ENCODE data around the gene TUBA3E. TPM values are rescaled to one million over a fixed set of nuclear protein-coding genes. Genes with fewer than 3 reads are reported as not detected.
A peak's percentile ranks its signal among the peaks of the same experiment; 100 is the strongest.
"Not testable (repeated sequence)": the region's sequence is repeated elsewhere in the genome, so short reads cannot be mapped to it uniquely, and the experiment has no call there.

TUBA3E gene
- total and polyA plus RNA-seq, 2 experiments from 2014 or later: not detected

- peak within 1 kb of the TSS; percentile 91 for H3K4me2 ChIP-seq (ENCODE audit: unreplicated experiment)
- H3K36me3 ChIP-seq (ENCODE audit: low read depth): no peaks in the 10 kb centered on the region
- WGBS, 2 experiments (ENCODE audit: low coverage in 1 of 2, low lambda C conversion rate in 2 of 2, missing lambda C conversion rate in 2 of 2): 0 to 1% methylated on average over 29 to 55 of the region's 55 CpGs
- peaks cover 10% of the 10 kb centered on the region for H3K4me1 ChIP-seq (ENCODE audit: insufficient read depth)
- DNase-seq: peak; percentile 98
- peak within 1 kb of the TSS; percentile 88 for H2AFZ ChIP-seq
- H3K79me2 ChIP-seq (ENCODE audit: insufficient read depth): peaks cover 85% of the 10 kb centered on the region
- peak within 1 kb of the TSS; percentile 85 for H3K4me3 ChIP-seq
- in situ Hi-C loops (cut with MboI): loop anchor here (10.0 kb wide), 1 partner anchor 153 kb away; no protein-coding TSS in a partner anchor
- TF ChIP-seq EZH2 (IDR thresholded peaks at IDR 0.05; ENCODE audit: insufficient read depth, poor library complexity, severe bottlenecking) (no peak), EZH2phosphoT487 (IDR thresholded peaks at IDR 0.05; ENCODE audit: insufficient read depth, low read depth) (no peak)
- peak within 1 kb of the TSS; percentile 90 for H3K9ac ChIP-seq
- H3K9me2 ChIP-seq (ENCODE audit: insufficient read depth): no peaks in the 10 kb centered on the region
- no peaks in the 10 kb centered on the region for H3K27me3 ChIP-seq (replicated peaks; ENCODE audit: insufficient read depth)
- peak within 1 kb of the TSS; percentile 70 for H3K27ac ChIP-seq
- no peaks in the 10 kb centered on the region for H3K9me3 ChIP-seq (ENCODE audit: low read depth)
- H3F3A ChIP-seq (ENCODE audit: insufficient read depth): no peaks in the 10 kb centered on the region
- no peaks in the 10 kb centered on the region for H4K20me1 ChIP-seq (ENCODE audit: insufficient read depth)
Observed at GRCh38 chr2:130181325-130181879, 16.8 kb downstream of the TUBA3E start, which contains the start of gene SMPD4. Gene SMPD4, minus strand, starts transcription at chr2:130181602. Its CDS starts 5,010 bp downstream, at chr2:130176592.

DNA sequence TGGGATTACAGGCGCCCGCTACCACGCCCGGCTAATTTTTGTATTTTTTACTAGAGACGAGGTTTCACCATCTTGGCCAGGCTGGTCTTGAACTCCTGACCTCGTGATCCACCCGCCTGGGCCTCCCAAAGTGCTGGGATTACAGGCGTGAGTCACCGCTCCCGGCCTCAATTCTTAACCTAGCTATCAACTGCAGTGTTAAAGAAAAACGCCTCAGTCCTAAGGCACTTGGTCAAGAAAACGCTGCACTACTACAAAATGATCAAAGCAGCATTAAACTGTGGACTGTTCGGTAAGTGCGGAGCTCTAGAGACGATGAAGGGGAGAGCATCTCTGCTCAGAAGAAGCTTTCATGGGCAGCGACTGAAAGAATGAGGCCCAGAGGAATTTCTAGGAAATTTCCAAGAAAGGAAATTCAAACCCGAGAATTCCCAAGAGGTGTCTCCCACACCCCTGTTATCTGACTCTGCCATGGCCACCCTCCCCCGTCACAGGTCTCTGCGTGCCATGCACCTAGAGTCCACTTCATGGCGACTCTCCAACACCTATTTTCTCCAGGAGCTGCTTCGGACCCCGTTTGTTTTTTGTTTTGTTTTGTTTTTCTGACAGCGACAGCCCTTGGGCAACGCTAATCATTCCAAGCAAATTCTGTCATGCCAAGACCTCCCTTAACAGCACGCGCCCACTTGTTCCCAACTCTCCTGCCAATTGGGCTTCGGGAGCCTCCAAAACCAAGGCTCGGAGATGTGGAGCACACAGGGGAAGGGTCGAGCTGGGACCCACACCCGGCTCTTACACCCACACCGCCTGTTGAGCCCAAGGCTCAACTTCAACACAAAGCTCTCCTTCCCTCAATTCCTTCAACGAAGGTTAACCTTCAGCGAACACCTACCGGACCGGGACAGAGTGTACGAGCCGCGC, 17.6 kb downstream of the TUBA3E start:
- H3K9me2 ChIP-seq (ENCODE audit: insufficient read depth); H3K9me3 ChIP-seq (ENCODE audit: low read depth); H3K27me3 ChIP-seq (replicated peaks; ENCODE audit: insufficient read depth); H3F3A ChIP-seq (ENCODE audit: insufficient read depth); H4K20me1 ChIP-seq (ENCODE audit: insufficient read depth); H3K36me3 ChIP-seq (ENCODE audit: low read depth); H3K4me1 ChIP-seq (ENCODE audit: insufficient read depth): not testable (repeated sequence)
- WGBS, 2 experiments (ENCODE audit: low coverage in 1 of 2, low lambda C conversion rate in 2 of 2, missing lambda C conversion rate in 2 of 2): 20% methylated on average over 38 of the region's 38 CpGs
- H3K4me3 ChIP-seq: peak overlapping the region; percentile 85
- H2AFZ ChIP-seq: peak overlapping the region; percentile 88
- in situ Hi-C loops (cut with MboI): loop anchor here (10.0 kb wide), 1 partner anchor 154 kb away; no protein-coding TSS in a partner anchor
- peak overlapping the region; percentile 91 for H3K4me2 ChIP-seq (ENCODE audit: unreplicated experiment)
- H3K79me2 ChIP-seq (ENCODE audit: insufficient read depth): peaks cover 90% of the 10 kb centered on the region
- DNase-seq: peak; percentile 36
- peak overlapping the region; percentile 70 for H3K27ac ChIP-seq
- peak overlapping the region; percentile 90 for H3K9ac ChIP-seq

DNA sequence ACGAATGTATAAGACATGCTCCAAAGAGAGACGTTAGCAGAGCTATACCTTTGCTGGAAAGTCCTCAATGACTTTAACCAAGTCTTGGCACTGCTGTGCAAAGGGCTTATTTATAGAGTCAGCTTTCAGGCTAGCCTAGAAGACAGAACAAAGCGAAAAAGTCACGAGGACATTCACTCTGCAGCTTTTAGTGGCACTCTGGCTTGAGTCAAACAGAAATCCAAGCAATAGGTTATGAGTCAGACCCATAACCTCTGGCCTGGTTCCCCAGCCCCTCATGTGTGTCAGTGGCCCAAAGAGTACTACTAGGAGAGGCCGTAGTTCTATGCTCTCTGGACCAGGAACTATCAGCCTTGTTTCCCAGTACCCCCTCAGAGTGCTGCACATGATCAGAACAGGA, 23.4 kb downstream of the TUBA3E start:
- H3K4me1 ChIP-seq (ENCODE audit: insufficient read depth); DNase-seq; H3K27me3 ChIP-seq (replicated peaks; ENCODE audit: insufficient read depth); H4K20me1 ChIP-seq (ENCODE audit: insufficient read depth); H3K9me3 ChIP-seq (ENCODE audit: low read depth); H3F3A ChIP-seq (ENCODE audit: insufficient read depth); H3K4me2 ChIP-seq (ENCODE audit: unreplicated experiment); H3K9ac ChIP-seq; H3K36me3 ChIP-seq (ENCODE audit: low read depth); H2AFZ ChIP-seq; H3K4me3 ChIP-seq; H3K9me2 ChIP-seq (ENCODE audit: insufficient read depth); H3K27ac ChIP-seq; in situ Hi-C loops (cut with MboI): not testable (repeated sequence)
- peaks cover 54% of the 10 kb centered on the region for H3K79me2 ChIP-seq (ENCODE audit: insufficient read depth)
- 72 to 76% methylated on average over 5 of the region's 5 CpGs for WGBS, 2 experiments (ENCODE audit: low coverage in 1 of 2, low lambda C conversion rate in 2 of 2, missing lambda C conversion rate in 2 of 2)

GRCh38 chr2:130169896-130170295, 28.3 kb downstream of the TUBA3E start:
- in situ Hi-C loops (cut with MboI): no loop called here

DNA sequence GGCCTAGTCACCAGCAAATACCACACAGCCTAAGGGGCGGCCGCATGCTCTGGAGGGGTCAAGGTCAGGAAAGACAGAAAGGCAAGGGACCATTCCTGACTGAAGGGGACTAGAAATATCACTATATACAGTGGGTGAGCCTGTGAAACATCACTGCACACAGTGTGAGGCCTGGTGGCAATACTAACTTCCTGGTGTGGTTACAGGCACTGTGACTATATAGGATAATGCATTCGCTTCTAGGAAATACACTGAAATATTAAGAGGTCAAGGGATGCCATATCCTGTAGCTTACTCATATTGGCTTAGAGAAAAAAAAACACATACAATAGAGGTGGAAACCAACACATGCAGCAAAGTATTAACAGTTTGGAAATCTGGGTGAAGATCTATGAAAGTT, 29.1 kb downstream of the TUBA3E start:
- peaks cover 10% of the 10 kb centered on the region; the same call in 1 of the 2 replicates for H3K36me3 ChIP-seq (ENCODE audit: low read depth)
- H3K27ac ChIP-seq; H3K4me3 ChIP-seq; H4K20me1 ChIP-seq (ENCODE audit: insufficient read depth); H2AFZ ChIP-seq; H3K9me3 ChIP-seq (ENCODE audit: low read depth); H3K9me2 ChIP-seq (ENCODE audit: insufficient read depth); H3K79me2 ChIP-seq (ENCODE audit: insufficient read depth); in situ Hi-C loops (cut with MboI); H3K9ac ChIP-seq; H3K4me2 ChIP-seq (ENCODE audit: unreplicated experiment); H3K4me1 ChIP-seq (ENCODE audit: insufficient read depth); H3K27me3 ChIP-seq (replicated peaks; ENCODE audit: insufficient read depth); H3F3A ChIP-seq (ENCODE audit: insufficient read depth); DNase-seq: not testable (repeated sequence)
- WGBS, 2 experiments (ENCODE audit: low coverage in 1 of 2, low lambda C conversion rate in 2 of 2, missing lambda C conversion rate in 2 of 2): 94 to 100% methylated on average over 3 of the region's 3 CpGs

More at GRCh38 chr2:130169896-130170295, 28.3 kb downstream of the TUBA3E start:
- Histone ChIP-seq H3K4me1 (ENCODE audit: insufficient read depth) (no peaks in the 10 kb centered on the region), H3K4me3 (no peak overlapping the region), H3K9me3 (ENCODE audit: low read depth) (no peaks in the 10 kb centered on the region), H3K9me2 (ENCODE audit: insufficient read depth) (no peaks in the 10 kb centered on the region), H3K27ac (no peak overlapping the region), H3K27me3 (replicated peaks; ENCODE audit: insufficient read depth) (no peaks in the 10 kb centered on the region), H4K20me1 (ENCODE audit: insufficient read depth) (no peaks in the 10 kb centered on the region), H2AFZ (no peak overlapping the region), H3F3A (ENCODE audit: insufficient read depth) (no peaks in the 10 kb centered on the region), H3K9ac (no peak overlapping the region), H3K4me2 (ENCODE audit: unreplicated experiment) (no peak overlapping the region), H3K79me2 (ENCODE audit: insufficient read depth) (peaks cover 6% of the 10 kb centered on the region), H3K36me3 (ENCODE audit: low read depth) (peaks cover 11% of the 10 kb centered on the region; the same call in 1 of the 2 replicates)
- DNase-seq: no peak
- TF ChIP-seq EZH2phosphoT487 (IDR thresholded peaks at IDR 0.05; ENCODE audit: insufficient read depth, low read depth): no peak
- no peak for TF ChIP-seq EZH2 (IDR thresholded peaks at IDR 0.05; ENCODE audit: insufficient read depth, poor library complexity, severe bottlenecking)
- 93 to 95% methylated on average over 7 of the region's 7 CpGs for WGBS, 2 experiments (ENCODE audit: low coverage in 1 of 2, low lambda C conversion rate in 2 of 2, missing lambda C conversion rate in 2 of 2)

GRCh38 chr2:130166611-130167010, 31.6 kb downstream of the TUBA3E start:
- H3K4me1 ChIP-seq (ENCODE audit: insufficient read depth); H3F3A ChIP-seq (ENCODE audit: insufficient read depth); H3K4me3 ChIP-seq; H3K9me2 ChIP-seq (ENCODE audit: insufficient read depth); in situ Hi-C loops (cut with MboI); H3K27me3 ChIP-seq (replicated peaks; ENCODE audit: insufficient read depth); H3K27ac ChIP-seq; H2AFZ ChIP-seq; H3K9ac ChIP-seq; H4K20me1 ChIP-seq (ENCODE audit: insufficient read depth); H3K4me2 ChIP-seq (ENCODE audit: unreplicated experiment); H3K9me3 ChIP-seq (ENCODE audit: low read depth); DNase-seq; H3K79me2 ChIP-seq (ENCODE audit: insufficient read depth): not testable (repeated sequence)
- H3K36me3 ChIP-seq (ENCODE audit: low read depth): peaks cover 14% of the 10 kb centered on the region; the same call in 1 of the 2 replicates
- WGBS, 2 experiments (ENCODE audit: low coverage in 1 of 2, low lambda C conversion rate in 2 of 2, missing lambda C conversion rate in 2 of 2): 60 to 61% methylated on average over 3 of the region's 3 CpGs

Measured in GM23248 (cell line).